KMS-11 (cell line): Measurements from ENCODE around the gene TOMM40.
A peak's percentile ranks its signal among the peaks of the same experiment; 100 is the strongest.
"Not testable (repeated sequence)": the region's sequence is repeated elsewhere in the genome, so short reads cannot be mapped to it uniquely, and the experiment has no call there.

Experiments used
- H2AFZ ChIP-seq: fragments of 200-600 bp; sonication (generic); 2 replicates; pipeline ENCODE4 v1.6.1; 2016; ENCODE audit warnings: antibody characterized with exemption, mixed run types, low read depth
- H3K27ac ChIP-seq: fragments of 200-600 bp; sonication (generic); 2 replicates; pipeline ENCODE4 v1.6.1; 2016; ENCODE audit warnings: mild to moderate bottlenecking, mixed run types
- H3K27me3 ChIP-seq: fragments of 200-600 bp; sonication (generic); 2 replicates; pipeline ENCODE4 v1.6.1; 2017; ENCODE audit warnings: mild to moderate bottlenecking, low read depth, mixed run types, moderate library complexity; ENCODE audit not compliant: insufficient read depth
- H3K36me3 ChIP-seq: fragments of 200-600 bp; sonication (generic); 2 replicates; pipeline ENCODE4 v1.6.1; 2017; ENCODE audit warnings: mild to moderate bottlenecking, mixed run types; ENCODE audit not compliant: insufficient read depth
- H3K4me1 ChIP-seq: fragments of 200-600 bp; sonication (generic); 2 replicates; pipeline ENCODE4 v1.6.1; 2016; ENCODE audit warnings: mild to moderate bottlenecking, low read depth, mixed run types; ENCODE audit not compliant: poor library complexity, severe bottlenecking
- H3K4me2 ChIP-seq: fragments of 200-600 bp; sonication (generic); 2 replicates; pipeline ENCODE4 v1.7.0; 2016; ENCODE audit warnings: mild to moderate bottlenecking, mixed run types
- H3K4me3 ChIP-seq: fragments of 200-600 bp; sonication (generic); IDR thresholded peaks from 2 replicates; pipeline ENCODE4 v1.6.1; 2017; ENCODE audit warnings: low read depth, low read length, mixed read lengths; ENCODE audit not compliant: insufficient read depth
- H3K79me2 ChIP-seq: fragments of 200-600 bp; sonication (generic); 2 replicates; pipeline ENCODE4 v1.6.1; 2016; ENCODE audit warnings: low read depth, mixed run types; ENCODE audit not compliant: insufficient read depth
- H3K9ac ChIP-seq: fragments of 200-600 bp; sonication (generic); 2 replicates; pipeline ENCODE4 v1.6.1; 2016; ENCODE audit warnings: mild to moderate bottlenecking, mixed run types
- H4K20me1 ChIP-seq: fragments of 200-600 bp; sonication (generic); 2 replicates; pipeline ENCODE4 v1.6.1; 2016; ENCODE audit warnings: mild to moderate bottlenecking, mixed run types; ENCODE audit not compliant: insufficient read depth
- TF ChIP-seq, protein P1 (sequence below): fragments of 200-600 bp; sonication (generic); conservative IDR thresholded peaks from 2 replicates; pipeline ENCODE4 v1.6.1; 2017; ENCODE audit warnings: low read depth, mild to moderate bottlenecking, antibody characterized with exemption, low read length, moderate library complexity, mixed read lengths

Gene TOMM40

DNA sequence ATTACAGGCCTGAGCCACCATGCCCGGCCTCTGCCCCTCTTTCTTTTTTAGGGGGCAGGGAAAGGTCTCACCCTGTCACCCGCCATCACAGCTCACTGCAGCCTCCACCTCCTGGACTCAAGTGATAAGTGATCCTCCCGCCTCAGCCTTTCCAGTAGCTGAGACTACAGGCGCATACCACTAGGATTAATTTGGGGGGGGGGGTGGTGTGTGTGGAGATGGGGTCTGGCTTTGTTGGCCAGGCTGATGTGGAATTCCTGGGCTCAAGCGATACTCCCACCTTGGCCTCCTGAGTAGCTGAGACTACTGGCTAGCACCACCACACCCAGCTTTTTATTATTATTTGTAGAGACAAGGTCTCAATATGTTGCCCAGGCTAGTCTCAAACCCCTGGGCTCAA, 18.7 kb downstream of the TOMM40 start:
- Histone ChIP-seq H2AFZ (no peak overlapping the region), H3K4me1 (peaks cover 27% of the 10 kb centered on the region), H3K27me3 (peaks cover 13% of the 10 kb centered on the region; the same call in 1 of the 2 replicates), H3K36me3 (no peaks in the 10 kb centered on the region), H3K79me2 (no peaks in the 10 kb centered on the region), H3K4me3 (no peak overlapping the region), H3K27ac (no peak overlapping the region), H3K4me2 (no peak overlapping the region), H3K9ac (no peak overlapping the region), H4K20me1 (no peaks in the 10 kb centered on the region)
- TF ChIP-seq, protein P1, sequence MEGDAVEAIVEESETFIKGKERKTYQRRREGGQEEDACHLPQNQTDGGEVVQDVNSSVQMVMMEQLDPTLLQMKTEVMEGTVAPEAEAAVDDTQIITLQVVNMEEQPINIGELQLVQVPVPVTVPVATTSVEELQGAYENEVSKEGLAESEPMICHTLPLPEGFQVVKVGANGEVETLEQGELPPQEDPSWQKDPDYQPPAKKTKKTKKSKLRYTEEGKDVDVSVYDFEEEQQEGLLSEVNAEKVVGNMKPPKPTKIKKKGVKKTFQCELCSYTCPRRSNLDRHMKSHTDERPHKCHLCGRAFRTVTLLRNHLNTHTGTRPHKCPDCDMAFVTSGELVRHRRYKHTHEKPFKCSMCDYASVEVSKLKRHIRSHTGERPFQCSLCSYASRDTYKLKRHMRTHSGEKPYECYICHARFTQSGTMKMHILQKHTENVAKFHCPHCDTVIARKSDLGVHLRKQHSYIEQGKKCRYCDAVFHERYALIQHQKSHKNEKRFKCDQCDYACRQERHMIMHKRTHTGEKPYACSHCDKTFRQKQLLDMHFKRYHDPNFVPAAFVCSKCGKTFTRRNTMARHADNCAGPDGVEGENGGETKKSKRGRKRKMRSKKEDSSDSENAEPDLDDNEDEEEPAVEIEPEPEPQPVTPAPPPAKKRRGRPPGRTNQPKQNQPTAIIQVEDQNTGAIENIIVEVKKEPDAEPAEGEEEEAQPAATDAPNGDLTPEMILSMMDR, result no peak

DNA sequence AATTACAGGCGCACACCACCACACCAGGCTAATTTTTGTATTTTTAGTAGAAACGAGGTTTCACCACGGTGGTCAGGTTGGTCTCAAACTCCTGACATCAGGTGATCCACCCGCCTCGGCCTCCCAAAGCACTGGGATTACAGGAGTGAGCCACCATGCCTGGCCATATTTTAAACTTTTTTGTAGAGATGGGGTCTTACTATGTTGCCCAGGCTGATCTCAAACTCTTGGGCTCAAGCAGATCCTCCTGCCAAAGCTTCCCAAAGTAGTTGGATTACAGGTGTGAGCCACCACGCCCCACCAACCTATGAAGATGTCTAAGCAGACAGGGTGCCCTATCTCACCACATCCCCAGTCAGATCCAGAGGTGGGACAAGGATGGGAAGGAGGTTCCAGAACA, 20.8 kb downstream of the TOMM40 start:
- H3K4me2 ChIP-seq, H2AFZ ChIP-seq, H3K36me3 ChIP-seq, H3K27me3 ChIP-seq, H3K4me3 ChIP-seq, H4K20me1 ChIP-seq, H3K9ac ChIP-seq, H3K79me2 ChIP-seq, H3K27ac ChIP-seq: not testable (repeated sequence)
- H3K4me1 ChIP-seq, result peaks cover 17% of the 10 kb centered on the region

DNA sequence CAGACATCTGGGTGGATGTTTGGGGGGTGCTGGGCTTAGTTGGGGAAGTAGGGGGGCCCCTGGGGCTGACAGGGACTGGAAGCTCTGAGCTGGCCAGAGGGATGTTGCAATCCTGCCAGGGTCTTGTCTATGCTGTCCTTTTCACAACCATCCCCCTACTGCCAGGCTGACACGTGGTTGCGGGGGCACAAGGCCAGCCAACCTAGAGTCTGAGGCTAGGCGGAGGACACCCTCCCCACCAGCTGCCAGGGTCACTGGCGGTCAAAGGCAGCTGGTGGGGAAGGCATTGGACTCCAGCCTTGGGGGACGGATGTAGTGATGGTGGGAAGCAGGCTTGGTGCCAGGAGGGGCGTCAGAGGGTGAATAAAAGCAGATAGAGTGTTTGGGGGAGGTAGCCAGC, 21.8 kb downstream of the TOMM40 start:
- H3K4me1 ChIP-seq, result peaks cover 17% of the 10 kb centered on the region
- no peak overlapping the region for H3K9ac ChIP-seq

DNA sequence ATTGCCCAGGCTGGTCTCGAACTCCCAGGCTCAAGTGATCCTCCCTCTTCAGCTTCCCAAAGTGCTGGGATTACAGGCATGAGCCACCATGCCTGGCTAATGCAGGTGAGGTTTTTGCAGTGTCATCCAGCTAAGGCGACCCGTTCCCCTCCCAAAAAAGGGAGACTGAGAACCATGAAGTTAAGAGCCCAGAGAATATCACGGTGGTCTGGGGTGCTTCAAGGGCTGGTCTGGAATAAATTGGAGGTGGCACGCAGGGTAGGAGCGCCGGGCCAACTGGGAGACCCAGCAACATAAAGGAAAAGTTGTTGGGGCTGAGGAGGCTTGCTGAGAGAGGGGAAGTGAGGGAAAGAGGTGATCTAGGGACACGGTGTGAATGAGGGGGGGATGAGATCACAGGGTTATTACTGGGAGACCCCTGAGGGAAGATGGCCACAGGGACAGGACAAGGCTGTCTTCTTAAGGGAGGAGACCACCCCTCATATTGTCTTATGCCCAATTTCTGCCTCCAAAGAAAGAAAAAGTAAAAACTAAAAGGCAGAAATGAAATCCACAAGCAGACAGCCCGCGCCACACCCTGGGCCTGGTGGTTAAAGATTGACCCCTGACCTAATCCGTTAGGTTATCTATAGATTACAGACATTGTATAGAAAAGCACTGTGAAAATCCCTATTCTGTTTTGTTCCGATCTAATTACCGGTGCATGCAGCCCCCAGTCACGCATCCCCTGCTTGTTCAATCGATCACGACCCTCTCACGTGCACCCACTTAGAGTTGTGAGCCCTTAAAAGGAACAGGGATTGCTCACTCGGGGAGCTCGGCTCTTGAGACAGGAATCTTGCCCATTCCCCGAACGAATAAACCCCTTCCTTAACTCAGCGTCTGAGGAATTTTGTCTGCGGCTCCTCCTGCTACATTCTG, 22.7 kb downstream of the TOMM40 start:
- Histone ChIP-seq H3K4me1 (peaks cover 17% of the 10 kb centered on the region), H3K4me2 (peak overlapping the region; percentile 92; the same call in 1 of the 2 replicates), H2AFZ (peak overlapping the region; percentile 64; the same call in 1 of the 2 replicates)
- not testable (repeated sequence) for H3K27me3 ChIP-seq, H4K20me1 ChIP-seq, H3K9ac ChIP-seq, H3K27ac ChIP-seq, H3K36me3 ChIP-seq, H3K4me3 ChIP-seq, H3K79me2 ChIP-seq

More for the DNA sequence above, 21.8 kb downstream of the TOMM40 start:
- Histone ChIP-seq H3K27ac (no peak overlapping the region), H3K4me3 (no peak overlapping the region), H3K4me2 (no peak overlapping the region), H2AFZ (no peak overlapping the region), H4K20me1 (no peaks in the 10 kb centered on the region), H3K36me3 (no peaks in the 10 kb centered on the region), H3K27me3 (no peaks in the 10 kb centered on the region), H3K79me2 (no peaks in the 10 kb centered on the region)
- TF ChIP-seq, protein P1, result no peak

DNA sequence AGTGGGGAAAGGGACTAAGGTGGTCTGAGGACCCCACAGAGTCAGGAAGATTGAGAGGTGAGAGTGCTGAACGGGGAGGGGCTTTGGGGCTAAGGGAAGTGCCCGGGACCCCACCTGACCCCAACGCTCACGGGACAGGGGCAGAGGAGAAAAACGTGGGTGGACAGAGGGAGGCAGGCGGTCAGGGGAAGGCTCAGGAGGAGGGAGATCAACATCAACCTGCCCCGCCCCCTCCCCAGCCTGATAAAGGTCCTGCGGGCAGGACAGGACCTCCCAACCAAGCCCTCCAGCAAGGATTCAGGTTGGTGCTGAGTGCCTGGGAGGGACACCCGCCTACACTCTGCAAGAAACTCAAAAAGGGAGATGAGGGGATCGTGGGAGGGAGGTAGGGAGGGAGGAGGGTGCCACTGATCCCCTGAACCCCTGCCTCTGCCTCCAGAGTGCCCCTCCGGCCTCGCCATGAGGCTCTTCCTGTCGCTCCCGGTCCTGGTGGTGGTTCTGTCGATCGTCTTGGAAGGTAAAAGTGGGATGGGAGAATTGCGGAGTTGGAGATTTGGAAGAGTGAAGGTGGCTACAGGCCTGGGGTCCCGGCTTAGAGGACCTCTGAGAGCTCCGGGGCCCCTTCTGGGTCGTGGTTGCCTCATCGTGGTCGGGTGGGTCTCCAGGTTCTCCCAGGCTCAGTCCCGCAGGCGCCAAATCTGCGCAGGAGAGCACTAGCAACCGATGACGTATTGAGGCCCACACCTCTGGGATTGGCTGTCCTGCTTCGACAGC, 23.6 kb downstream of the TOMM40 start, which contains the start of gene APOC1:
Gene APOC1, plus strand, starts transcription at position 176 of the 774 bp plus-strand sequence. Its CDS starts 284 bp downstream, at position 460.
- Histone ChIP-seq H3K4me2 (peak within 1 kb of the TSS; percentile 92), H3K4me1 (peaks cover 17% of the 10 kb centered on the region), H2AFZ (peak within 1 kb of the TSS; percentile 64), H3K27ac (peak within 1 kb of the TSS; percentile 46), H3K9ac (peak within 1 kb of the TSS; percentile 67; the same call in 1 of the 2 replicates)
- not testable (repeated sequence) for H3K4me3 ChIP-seq, H4K20me1 ChIP-seq, H3K27me3 ChIP-seq, H3K79me2 ChIP-seq, H3K36me3 ChIP-seq
